Testis (tissue), 2 donors: ENCODE results near the gene SYNGR1.

Experiments used
- CTCF ChIP-seq, 3 experiments: fragments of 450-650 bp in 2 of 3; fragments of 200-600 bp in 1 of 3; sonication (generic) in 1 of 3; IDR thresholded peaks; one replicate each; pipeline ENCODE4 v1.5.1; 2016 to 2019; ENCODE audit warnings: antibody characterized with exemption in 3 of 3, mild to moderate bottlenecking in 2 of 3, moderate library complexity in 1 of 3
- POLR2A ChIP-seq: fragments of 450-650 bp; IDR thresholded peaks from one replicate; pipeline ENCODE4 v1.6.1; 2017; ENCODE audit warnings: antibody characterized with exemption, mild to moderate bottlenecking, moderate library complexity

GRCh38 chr22:39419096-39419495 is 69.3 kb downstream of the SYNGR1 start:
- TF ChIP-seq CTCF (IDR thresholded peaks at IDR 0.05) (no peak), POLR2A (no peak)
